Measurements from ENCODE around the gene PEG3. TPM values are rescaled to one million over a fixed set of nuclear protein-coding genes. Genes with fewer than 3 reads are reported as not detected.

PEG3 gene
- polyA plus RNA-seq, 1 donor (not counting 4 experiments of a cell fraction or from before 2014, with no cell fraction given) = 0.14 TPM

DNA sequence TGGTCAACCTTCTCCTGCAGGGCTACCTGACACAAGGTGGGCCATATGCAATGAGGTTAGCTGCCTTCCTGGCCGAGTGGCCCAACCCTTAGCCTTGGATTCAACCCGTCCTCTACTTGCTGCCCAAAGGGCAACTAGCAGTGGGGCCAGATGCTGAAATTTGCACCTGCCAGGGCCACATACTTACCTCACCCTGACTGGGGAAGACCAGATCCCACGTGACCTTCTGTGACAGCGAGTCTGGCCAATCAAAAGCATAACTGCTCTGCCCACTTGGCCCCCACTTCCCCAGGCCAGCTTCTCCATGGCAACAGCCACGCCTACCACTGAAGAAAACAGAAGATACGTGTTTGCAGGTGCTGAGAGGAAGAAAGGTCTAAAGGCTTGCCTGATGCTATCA is 10.9 kb downstream of the PEG3 start:
- FAIRE-seq = no peak
- no peaks in the 10 kb centered on the region for H3K79me2 ChIP-seq (ENCODE audit: control insufficient read depth, insufficient read depth, low read length)
- H3K4me2 ChIP-seq (ENCODE audit: control insufficient read depth, extremely low read depth, insufficient read depth, low read depth, low read length) = no peak overlapping the region

DNA sequence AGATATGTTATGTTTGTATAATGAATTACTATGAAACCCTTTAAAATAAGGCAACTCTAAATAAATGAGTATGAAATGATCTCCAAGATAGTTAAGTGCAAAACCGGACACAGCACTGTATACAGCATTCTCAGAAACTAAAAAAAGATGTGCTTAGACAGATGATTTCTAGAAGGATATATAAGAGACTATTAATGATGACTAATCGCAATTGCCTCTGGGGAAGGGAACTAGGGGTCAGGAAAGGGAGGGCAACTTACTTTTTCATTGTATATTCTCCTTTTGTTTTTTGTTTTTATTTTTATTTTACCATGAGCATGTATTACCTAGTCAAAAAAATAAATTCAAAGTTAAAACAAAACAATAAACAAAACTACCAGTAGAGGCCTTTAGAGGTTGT is 12.8 kb downstream of the PEG3 start:
- no peaks in the 10 kb centered on the region for H3K9me1 ChIP-seq (ENCODE audit: control insufficient read depth, extremely low read depth, insufficient read depth, low read length)
- DNase-seq (ENCODE audit: low read depth, low spot score) = no peak
- no peak for FAIRE-seq
- H3K4me1 ChIP-seq (ENCODE audit: control insufficient read depth, extremely low read depth, insufficient read depth, low read length) = no peaks in the 10 kb centered on the region
- H3K36me3 ChIP-seq (ENCODE audit: control insufficient read depth in 2 of 2, extremely low read depth in 1 of 2, insufficient read depth in 2 of 2, low read length in 2 of 2) = no peaks in the 10 kb centered on the region
- H2AFZ ChIP-seq (ENCODE audit: control insufficient read depth, low read length) = no peak overlapping the region
- H3K9ac ChIP-seq (ENCODE audit: control insufficient read depth, extremely low read depth, insufficient read depth, low read length) = no peak overlapping the region
- H4K20me1 ChIP-seq (ENCODE audit: control insufficient read depth, extremely low read depth, insufficient read depth, low read length) = no peaks in the 10 kb centered on the region
- no peak overlapping the region for H3K4me2 ChIP-seq (ENCODE audit: control insufficient read depth, extremely low read depth, insufficient read depth, low read depth, low read length)
- no peaks in the 10 kb centered on the region for H3K27me3 ChIP-seq (ENCODE audit: control insufficient read depth, extremely low read depth, insufficient read depth, low read length)
- TF ChIP-seq EZH2 (IDR thresholded peaks at IDR 0.05; ENCODE audit: low read length) = no peak
- TF ChIP-seq, protein P1, sequence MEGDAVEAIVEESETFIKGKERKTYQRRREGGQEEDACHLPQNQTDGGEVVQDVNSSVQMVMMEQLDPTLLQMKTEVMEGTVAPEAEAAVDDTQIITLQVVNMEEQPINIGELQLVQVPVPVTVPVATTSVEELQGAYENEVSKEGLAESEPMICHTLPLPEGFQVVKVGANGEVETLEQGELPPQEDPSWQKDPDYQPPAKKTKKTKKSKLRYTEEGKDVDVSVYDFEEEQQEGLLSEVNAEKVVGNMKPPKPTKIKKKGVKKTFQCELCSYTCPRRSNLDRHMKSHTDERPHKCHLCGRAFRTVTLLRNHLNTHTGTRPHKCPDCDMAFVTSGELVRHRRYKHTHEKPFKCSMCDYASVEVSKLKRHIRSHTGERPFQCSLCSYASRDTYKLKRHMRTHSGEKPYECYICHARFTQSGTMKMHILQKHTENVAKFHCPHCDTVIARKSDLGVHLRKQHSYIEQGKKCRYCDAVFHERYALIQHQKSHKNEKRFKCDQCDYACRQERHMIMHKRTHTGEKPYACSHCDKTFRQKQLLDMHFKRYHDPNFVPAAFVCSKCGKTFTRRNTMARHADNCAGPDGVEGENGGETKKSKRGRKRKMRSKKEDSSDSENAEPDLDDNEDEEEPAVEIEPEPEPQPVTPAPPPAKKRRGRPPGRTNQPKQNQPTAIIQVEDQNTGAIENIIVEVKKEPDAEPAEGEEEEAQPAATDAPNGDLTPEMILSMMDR (optimal IDR thresholded peaks at IDR 0.05 in 1 of 3, IDR thresholded peaks at IDR 0.05 in 1 of 3, conservative IDR thresholded peaks at IDR 0.05 in 1 of 3; ENCODE audit: extremely low read depth in 1 of 3, insufficient read depth in 2 of 3, low read length in 3 of 3) = no peak
- dilution Hi-C loops (cut with MboI; ENCODE audit: extremely low pct_ligation_motif_present, low sequenced_read_pairs) = no loop called here
- no peaks in the 10 kb centered on the region for H3K79me2 ChIP-seq (ENCODE audit: control insufficient read depth, insufficient read depth, low read length)
- H3K4me3 ChIP-seq (ENCODE audit: control insufficient read depth in 2 of 3, extremely low read depth in 1 of 3, insufficient read depth in 2 of 3, low read depth in 1 of 3, low read length in 3 of 3) = no peak overlapping the region
- H3K27ac ChIP-seq (ENCODE audit: control insufficient read depth, insufficient read depth, low read length) = no peak overlapping the region
- peaks cover 7% of the 10 kb centered on the region for H3K9me3 ChIP-seq (ENCODE audit: control insufficient read depth, low read depth, low read length)

More for the DNA sequence above, 10.9 kb downstream of the PEG3 start:
- no peak for TF ChIP-seq EZH2 (IDR thresholded peaks at IDR 0.05; ENCODE audit: low read length)
- TF ChIP-seq, protein P1 (optimal IDR thresholded peaks at IDR 0.05 in 1 of 3, IDR thresholded peaks at IDR 0.05 in 1 of 3, conservative IDR thresholded peaks at IDR 0.05 in 1 of 3; ENCODE audit: extremely low read depth in 1 of 3, insufficient read depth in 2 of 3, low read length in 3 of 3) = no peak
- Histone ChIP-seq H3K36me3 (ENCODE audit: control insufficient read depth in 2 of 2, extremely low read depth in 1 of 2, insufficient read depth in 2 of 2, low read length in 2 of 2) (no peaks in the 10 kb centered on the region), H3K27ac (ENCODE audit: control insufficient read depth, insufficient read depth, low read length) (no peak overlapping the region), H2AFZ (ENCODE audit: control insufficient read depth, low read length) (no peak overlapping the region), H3K4me1 (ENCODE audit: control insufficient read depth, extremely low read depth, insufficient read depth, low read length) (no peaks in the 10 kb centered on the region), H3K4me3 (ENCODE audit: control insufficient read depth in 2 of 3, extremely low read depth in 1 of 3, insufficient read depth in 2 of 3, low read depth in 1 of 3, low read length in 3 of 3) (no peak overlapping the region), H4K20me1 (ENCODE audit: control insufficient read depth, extremely low read depth, insufficient read depth, low read length) (no peaks in the 10 kb centered on the region), H3K27me3 (ENCODE audit: control insufficient read depth, extremely low read depth, insufficient read depth, low read length) (no peaks in the 10 kb centered on the region), H3K9ac (ENCODE audit: control insufficient read depth, extremely low read depth, insufficient read depth, low read length) (no peak overlapping the region), H3K9me3 (ENCODE audit: control insufficient read depth, low read depth, low read length) (peaks cover 9% of the 10 kb centered on the region), H3K9me1 (ENCODE audit: control insufficient read depth, extremely low read depth, insufficient read depth, low read length) (no peaks in the 10 kb centered on the region)
- dilution Hi-C loops (cut with MboI; ENCODE audit: extremely low pct_ligation_motif_present, low sequenced_read_pairs) = no loop called here
- no peak for DNase-seq (ENCODE audit: low read depth, low spot score)

Measured in keratinocyte (primary cell).